Kidney (tissue), 14 donors: Measurements from ENCODE around the gene FDX2. TPM values are rescaled to one million over a fixed set of nuclear protein-coding genes. Genes with fewer than 3 reads are reported as not detected.

Experiments used
- DNase-seq, 5 donors: peaks; one replicate each; pipeline ENCODE4 v3.0.0-alpha.2; 2013 to 2020
- FAIRE-seq: peaks from 2 replicates; lab custom pipeline; 2012; peaks lifted over from hg19 to GRCh38; lab: Jason Lieb, UNC
- H3K27ac ChIP-seq, 2 donors: one replicate each; pipeline ENCODE4 v1.7.0; 2013; ENCODE audit warnings: low read depth in 2 of 2, low read length in 2 of 2, inconsistent platforms in 1 of 2
- H3K27me3 ChIP-seq: one replicate; pipeline ENCODE4 v1.7.1; 2013; ENCODE audit warnings: low read length, inconsistent platforms; ENCODE audit not compliant: control insufficient read depth, insufficient read depth
- H3K36me3 ChIP-seq, 3 donors: one replicate each; pipeline versions ENCODE4 v1.7.0 to v1.7.1; 2013; ENCODE audit warnings: low read length in 3 of 3, control low read depth in 1 of 3, inconsistent platforms in 1 of 3; ENCODE audit not compliant: insufficient read depth in 3 of 3, control insufficient read depth in 2 of 3
- H3K4me1 ChIP-seq, 3 donors: one replicate each; pipeline versions ENCODE4 v1.7.0 to v1.7.1; 2013; ENCODE audit warnings: low read length in 3 of 3, inconsistent platforms in 1 of 3, low read depth in 1 of 3; ENCODE audit not compliant: control insufficient read depth in 2 of 3, insufficient read depth in 2 of 3
- H3K4me3 ChIP-seq, 3 donors: one replicate each; pipeline versions ENCODE4 v1.7.0 to v1.8.1; 2013; ENCODE audit warnings: low read length in 3 of 3, control low read depth in 1 of 3, inconsistent platforms in 1 of 3
- H3K9ac ChIP-seq, 3 donors: one replicate each; pipeline versions ENCODE4 v1.7.0 to v1.7.1; 2013; ENCODE audit warnings: low read length in 3 of 3, control low read depth in 1 of 3, inconsistent platforms in 1 of 3
- H3K9me3 ChIP-seq, 3 donors: one replicate each; pipeline versions ENCODE4 v1.7.0 to v1.7.1; 2013; ENCODE audit warnings: low read length in 3 of 3, control low read depth in 1 of 3, inconsistent platforms in 1 of 3; ENCODE audit not compliant: control insufficient read depth in 2 of 3, insufficient read depth in 1 of 3
- CTCF ChIP-seq: IDR thresholded peaks from 3 replicates; pipeline ENCODE4 v1.5.1; 2012; ENCODE audit warnings: mild to moderate bottlenecking, moderate library complexity, borderline replicate concordance; ENCODE audit not compliant: insufficient read depth; ENCODE audit errors: extremely low read depth
- intact Hi-C: fragments of 100-400 bp; cut with DNase I; formaldehyde crosslinking; loops from one replicate; pipeline ENCODE4 v1.11.1; 2022
- polyA plus RNA-seq: library from polyadenylated mRNA; stranded (reverse); fragments of 350-450 nt; fragmentation: Illumina TruSeq; extraction: RNeasy Lipid Tissue Mini Kit (QIAGEN cat#74804); gene quantifications from one replicate; pipeline ENCODE4 v1.2.3, GENCODE V29; 2014; ENCODE audit warnings: low read depth, low replicate concordance; ENCODE audit not compliant: insufficient read depth
- total RNA-seq: library from RNA; stranded (reverse); fragmentation: NEBNext Ultra II Directional; extraction: Animal tissue kit (Norgen Biotek cat#: 25700); gene quantifications from one replicate; pipeline ENCODE4 v1.2.1, GENCODE V29; 2021
- donor health status: control.
- donor health status: control.
- donor health status: control.
- donor health status: control.
- donor health status: control.
- donor health status: DM: yes; HTN: yes; CAD: no.
- donor health status: Normal renal cell carcinoma (clear cell type).

FDX2 gene
- total and polyA plus RNA-seq, 2 donors from 2014 or later: 20.1 to 88.4 TPM

DNA sequence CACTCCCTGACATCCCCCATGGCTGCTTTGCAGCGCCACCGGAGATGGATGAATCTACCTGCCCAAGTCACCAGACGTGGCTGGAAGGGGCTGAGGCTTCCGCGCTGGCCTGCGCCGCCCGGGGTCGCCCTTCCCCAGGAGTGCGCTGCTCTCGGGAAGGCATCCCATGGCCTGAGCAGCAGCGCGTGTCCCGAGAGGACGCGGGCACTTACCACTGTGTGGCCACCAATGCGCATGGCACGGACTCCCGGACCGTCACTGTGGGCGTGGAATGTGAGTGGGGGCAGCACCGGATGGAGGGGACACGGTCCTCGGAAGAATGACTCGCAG lies 21.5 kb downstream of the FDX2 start:
- DNase-seq (peak in 2 of 5 donors; percentile 27 to 46), FAIRE-seq (no peak)
- H3K27ac ChIP-seq: no peak overlapping the region
- no peaks in the 10 kb centered on the region for H3K36me3 ChIP-seq
- H3K4me3 ChIP-seq: no peak overlapping the region
- peaks cover 46% of the 10 kb centered on the region for H3K27me3 ChIP-seq
- no peaks in the 10 kb centered on the region for H3K9me3 ChIP-seq
- no peak for TF ChIP-seq CTCF
- intact Hi-C loops: no loop called here
- H3K4me1 ChIP-seq: peaks cover 0 to 36% (median 3%) of the 10 kb centered on the region in 3 donors
- no peak overlapping the region for H3K9ac ChIP-seq

DNA sequence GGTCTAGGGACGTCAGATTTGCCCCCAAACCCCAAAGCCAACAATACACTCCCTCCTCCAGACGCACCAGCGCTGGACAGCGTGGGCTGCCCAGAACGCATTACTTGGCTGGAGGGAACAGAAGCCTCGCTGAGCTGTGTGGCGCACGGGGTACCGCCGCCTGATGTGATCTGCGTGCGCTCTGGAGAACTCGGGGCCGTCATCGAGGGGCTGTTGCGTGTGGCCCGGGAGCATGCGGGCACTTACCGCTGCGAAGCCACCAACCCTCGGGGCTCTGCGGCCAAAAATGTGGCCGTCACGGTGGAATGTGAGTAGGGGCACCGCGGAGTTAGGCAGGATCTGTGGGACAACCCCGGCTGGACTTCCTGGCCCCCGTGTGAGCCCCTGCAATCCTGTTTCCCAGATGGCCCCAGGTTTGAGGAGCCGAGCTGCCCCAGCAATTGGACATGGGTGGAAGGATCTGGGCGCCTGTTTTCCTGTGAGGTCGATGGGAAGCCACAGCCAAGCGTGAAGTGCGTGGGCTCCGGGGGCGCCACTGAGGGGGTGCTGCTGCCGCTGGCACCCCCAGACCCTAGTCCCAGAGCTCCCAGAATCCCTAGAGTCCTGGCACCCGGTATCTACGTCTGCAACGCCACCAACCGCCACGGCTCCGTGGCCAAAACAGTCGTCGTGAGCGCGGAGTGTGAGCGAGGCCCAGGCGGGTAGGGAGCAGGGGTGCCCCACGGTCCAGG lies 22.0 kb downstream of the FDX2 start:
- H3K9me3 ChIP-seq: no peaks in the 10 kb centered on the region
- DNase-seq: no peak
- intact Hi-C loops: no loop called here
- TF ChIP-seq CTCF: no peak
- H3K4me3 ChIP-seq: no peak overlapping the region
- H3K36me3 ChIP-seq: no peaks in the 10 kb centered on the region
- no peak overlapping the region for H3K9ac ChIP-seq
- peaks cover 0 to 40% (median 3%) of the 10 kb centered on the region in 3 donors for H3K4me1 ChIP-seq
- no peak overlapping the region for H3K27ac ChIP-seq
- peaks cover 51% of the 10 kb centered on the region for H3K27me3 ChIP-seq
- FAIRE-seq: no peak

- TF ChIP-seq CTCF: no peak
Measured at GRCh38 chr19:10292789-10293636, 22.8 kb downstream of the FDX2 start.

More at GRCh38 chr19:10292789-10293636, 22.8 kb downstream of the FDX2 start:
- Histone ChIP-seq H3K4me1 (peaks cover 0 to 41% (median 3%) of the 10 kb centered on the region in 3 donors), H3K27ac (no peak overlapping the region), H3K36me3 (no peaks in the 10 kb centered on the region), H3K9me3 (no peaks in the 10 kb centered on the region), H3K9ac (no peak overlapping the region), H3K27me3 (peaks cover 53% of the 10 kb centered on the region), H3K4me3 (peak overlapping the region; percentile 3 to 39 (median 3))
- peak in 2 of 5 donors; percentile 20 to 50 for DNase-seq
- intact Hi-C loops: no loop called here
- no peak for FAIRE-seq
